AG04450 (cell line): ENCODE results near the gene SPEF1. TPM values are rescaled to one million over a fixed set of nuclear protein-coding genes. Genes with fewer than 3 reads are reported as not detected.

Source experiments
- CTCF ChIA-PET: fragments of 300-600, 350-600 bp; formaldehyde crosslinking; extraction: SDS; loops from one replicate; lab custom pipeline; 2022; ENCODE audit warnings: antibody characterized with exemption, inconsistent platforms; lab: Charles Lee
- POLR2A ChIA-PET: fragments of 350-600 bp; formaldehyde crosslinking; extraction: SDS; loops from one replicate; lab custom pipeline; 2021; ENCODE audit warnings: antibody characterized with exemption, inconsistent platforms; lab: Yijun Ruan, JAX
- DNase-seq: peaks from one replicate; pipeline ENCODE4 v3.0.0-alpha.2; 2011; ENCODE audit warnings: low read depth, low spot score
- H3K27ac ChIP-seq: one replicate; pipeline ENCODE4 v1.5.1; 2012; ENCODE audit warnings: low read depth, low read length, control low read depth
- H3K27me3 ChIP-seq: one replicate; pipeline ENCODE4 v1.6.0; 2012; ENCODE audit warnings: low read length; ENCODE audit not compliant: control insufficient read depth, insufficient read depth
- H3K4me3 ChIP-seq: 2 replicates; pipeline ENCODE4 v1.5.1; 2011; ENCODE audit warnings: mild to moderate bottlenecking, low read depth, low read length, control low read depth
- H3K9me3 ChIP-seq: 2 replicates; pipeline ENCODE4 v1.5.1; 2012; ENCODE audit warnings: low read length; ENCODE audit not compliant: control insufficient read depth, insufficient read depth
- CTCF ChIP-seq: IDR thresholded peaks from 2 replicates; pipeline ENCODE4 v1.5.1; 2011; ENCODE audit warnings: low read depth, low read length, control low read depth, inconsistent platforms
- polyA plus RNA-seq: library from polyadenylated mRNA; depleted of rRNA; stranded (reverse); fragments of >200 nt; gene quantifications from 2 replicates; pipeline ENCODE4 v1.2.3, GENCODE V29; 2011

SPEF1 gene
- polyA plus RNA-seq, 1 experiment = 0.12 TPM

- DNase-seq = no peak
- Histone ChIP-seq H3K27me3 (no peaks in the 10 kb centered on the region), H3K4me3 (peak overlapping the region; percentile 79), H3K27ac (peak overlapping the region; percentile 21), H3K9me3 (peaks cover 4% of the 10 kb centered on the region; the same call in 1 of the 2 replicates)
- TF ChIP-seq CTCF = no peak
- CTCF ChIA-PET = interaction anchor here (1.1 to 6.2 kb wide), 10 partner anchors 8 to 71 kb away, joined by 3 to 87 read pairs (median 4); partner anchors contain the start of gene AP5S1
- POLR2A ChIA-PET = interaction anchor here (0.5 to 2.8 kb wide), 7 partner anchors 10 to 160 kb away, joined by 3 to 19 read pairs (median 4); partner anchors contain the start of genes AP5S1 and CDC25B
Measured at GRCh38 chr20:3785240-3786125, 4.2 kb upstream of the SPEF1 start.

GRCh38 chr20:3784863-3785239 lies 3.6 kb upstream of the SPEF1 start:
- Histone ChIP-seq H3K27ac (no peak overlapping the region), H3K9me3 (peaks cover 4% of the 10 kb centered on the region; the same call in 1 of the 2 replicates), H3K4me3 (peak overlapping the region; percentile 79), H3K27me3 (no peaks in the 10 kb centered on the region)
- no peak for DNase-seq
- CTCF ChIA-PET = interaction anchor here (1.4 to 4.2 kb wide), 2 partner anchors 16 to 70 kb away, joined by 3 to 19 read pairs; no protein-coding TSS in a partner anchor
- no peak for TF ChIP-seq CTCF
- POLR2A ChIA-PET = interaction anchor here (0.5 kb wide), 1 partner anchor 161 kb away, joined by 5 read pairs; no protein-coding TSS in a partner anchor

- Histone ChIP-seq H3K9me3 (peaks cover 4% of the 10 kb centered on the region; the same call in 1 of the 2 replicates), H3K4me3 (peak overlapping the region; percentile 79), H3K27me3 (no peaks in the 10 kb centered on the region), H3K27ac (no peak overlapping the region)
- ChIA-PET CTCF (interaction anchor here (0.8 to 4.2 kb wide), 3 partner anchors 15 to 71 kb away, joined by 3 to 19 read pairs (median 3); no protein-coding TSS in a partner anchor), POLR2A (no interaction called here)
- TF ChIP-seq CTCF = no peak
- DNase-seq = no peak
Measured at GRCh38 chr20:3784216-3784853, 3.1 kb upstream of the SPEF1 start.

GRCh38 chr20:3783511-3784195 lies 2.4 kb upstream of the SPEF1 start:
- no peak for TF ChIP-seq CTCF
- H3K4me3 ChIP-seq = 0 out of 2 replicates have a peak overlapping the region, but pooled peaks have one; percentile 4
- H3K9me3 ChIP-seq = peaks cover 4% of the 10 kb centered on the region; the same call in 1 of the 2 replicates
- H3K27me3 ChIP-seq = peaks cover 6% of the 10 kb centered on the region
- peak overlapping the region; percentile 11 for H3K27ac ChIP-seq
- no peak for DNase-seq
- POLR2A ChIA-PET = no interaction called here
- CTCF ChIA-PET = interaction anchor here (0.7 to 4.2 kb wide), 4 partner anchors 15 to 71 kb away, joined by 3 to 19 read pairs (median 3); no protein-coding TSS in a partner anchor
